Naive B cell (primary cell): ENCODE results near the gene CPZ. TPM values are rescaled to one million over a fixed set of nuclear protein-coding genes. Genes with fewer than 3 reads are reported as not detected.
"Not testable (repeated sequence)": the region's sequence is repeated elsewhere in the genome, so short reads cannot be mapped to it uniquely, and the experiment has no call there.

Experiments used
- ATAC-seq, 2 donors: fragments of 150-1000 bp; cut with Tn5 transposase; 2 replicates each; pipeline ENCODE4 v1.10.0; 2021; ENCODE audit warnings: low read depth in 2 of 2, mild to moderate bottlenecking in 2 of 2, moderate library complexity in 2 of 2
- DNase-seq: peaks from one replicate; pipeline ENCODE4 v3.0.0; 2022
- H3K27ac Mint-ChIP-seq, 6 donors: one replicate each; pipeline ENCODE4 v1.8.0; 2020 to 2022; ENCODE audit warnings: mild to moderate bottlenecking in 6 of 6, mixed read lengths in 6 of 6, moderate library complexity in 5 of 6, inconsistent platforms in 2 of 6
- H3K27me3 Mint-ChIP-seq, 3 donors: one replicate each; pipeline ENCODE4 v1.8.0; 2021 to 2022; ENCODE audit warnings: mixed read lengths in 3 of 3, mild to moderate bottlenecking in 1 of 3
- H3K36me3 Mint-ChIP-seq, 2 donors: one replicate each; pipeline ENCODE4 v1.8.0; 2020 to 2022; ENCODE audit warnings: mixed read lengths in 2 of 2, inconsistent platforms in 1 of 2, mild to moderate bottlenecking in 1 of 2
- H3K4me1 Mint-ChIP-seq, 3 donors: one replicate each; pipeline ENCODE4 v1.8.0; 2020 to 2022; ENCODE audit warnings: mixed read lengths in 3 of 3, inconsistent platforms in 1 of 3, mild to moderate bottlenecking in 1 of 3, moderate library complexity in 1 of 3
- H3K4me3 Mint-ChIP-seq, 8 donors: one replicate each; pipeline ENCODE4 v1.8.0; 2020 to 2022; ENCODE audit warnings: mild to moderate bottlenecking in 8 of 8, mixed read lengths in 8 of 8, moderate library complexity in 8 of 8, inconsistent platforms in 2 of 8
- H3K9me3 Mint-ChIP-seq, 7 donors: one replicate each; pipeline ENCODE4 v1.8.0; 2020 to 2022; ENCODE audit warnings: mixed read lengths in 7 of 7, mild to moderate bottlenecking in 5 of 7, inconsistent platforms in 2 of 7, moderate library complexity in 1 of 7
- polyA plus RNA-seq, 6 donors: library from polyadenylated mRNA; unstranded; fragments of 300-500 nt; fragmentation: Illumina TruSeq; gene quantifications; one replicate each; pipeline ENCODE4 v1.2.3, GENCODE V29; 2021; ENCODE audit warnings: low read depth in 6 of 6

Gene CPZ
- polyA plus RNA-seq, 6 donors from 2014 or later, result not detected

GRCh38 chr4:8617486-8618040 is 25.0 kb downstream of the CPZ start:
- H3K27ac Mint-ChIP-seq, result no peak overlapping the region
- no peaks in the 10 kb centered on the region for H3K9me3 Mint-ChIP-seq
- H3K36me3 Mint-ChIP-seq, result no peaks in the 10 kb centered on the region
- H3K4me3 Mint-ChIP-seq, result no peak overlapping the region
- H3K27me3 Mint-ChIP-seq, result no peaks in the 10 kb centered on the region
- DNase-seq, result no peak
- no peaks in the 10 kb centered on the region for H3K4me1 Mint-ChIP-seq
- ATAC-seq, result no peak

DNA sequence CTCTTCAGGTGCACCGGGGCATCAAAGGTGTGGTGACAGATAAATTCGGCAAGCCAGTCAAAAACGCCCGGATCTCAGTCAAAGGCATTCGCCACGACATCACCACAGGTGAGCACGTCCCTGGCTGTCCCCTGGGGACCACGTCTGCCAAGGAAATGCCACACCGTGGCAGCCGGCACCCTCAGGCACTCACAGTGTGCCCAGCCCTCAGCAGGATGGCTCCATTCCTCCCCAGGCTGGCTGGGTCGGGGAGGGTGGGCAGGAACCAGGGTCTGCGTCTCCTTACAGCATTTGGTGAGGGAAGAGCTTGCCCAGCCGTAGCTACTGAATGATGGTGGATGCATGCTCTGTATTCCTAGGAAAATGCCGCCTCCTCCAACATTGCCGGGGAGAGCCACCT is 25.9 kb downstream of the CPZ start:
- no peaks in the 10 kb centered on the region for H3K36me3 Mint-ChIP-seq
- H3K4me1 Mint-ChIP-seq, result no peaks in the 10 kb centered on the region
- no peaks in the 10 kb centered on the region for H3K9me3 Mint-ChIP-seq
- no peaks in the 10 kb centered on the region for H3K27me3 Mint-ChIP-seq
- no peak for ATAC-seq
- H3K27ac Mint-ChIP-seq, result no peak overlapping the region
- DNase-seq, result no peak
- no peak overlapping the region for H3K4me3 Mint-ChIP-seq

- Mint-ChIP-seq H3K4me3 (no peak overlapping the region), H3K27ac (no peak overlapping the region), H3K27me3 (no peaks in the 10 kb centered on the region), H3K36me3 (no peaks in the 10 kb centered on the region), H3K9me3 (no peaks in the 10 kb centered on the region), H3K4me1 (no peaks in the 10 kb centered on the region)
- DNase-seq, result no peak
- no peak for ATAC-seq
Observed at GRCh38 chr4:8618961-8619720, 26.6 kb downstream of the CPZ start.

DNA sequence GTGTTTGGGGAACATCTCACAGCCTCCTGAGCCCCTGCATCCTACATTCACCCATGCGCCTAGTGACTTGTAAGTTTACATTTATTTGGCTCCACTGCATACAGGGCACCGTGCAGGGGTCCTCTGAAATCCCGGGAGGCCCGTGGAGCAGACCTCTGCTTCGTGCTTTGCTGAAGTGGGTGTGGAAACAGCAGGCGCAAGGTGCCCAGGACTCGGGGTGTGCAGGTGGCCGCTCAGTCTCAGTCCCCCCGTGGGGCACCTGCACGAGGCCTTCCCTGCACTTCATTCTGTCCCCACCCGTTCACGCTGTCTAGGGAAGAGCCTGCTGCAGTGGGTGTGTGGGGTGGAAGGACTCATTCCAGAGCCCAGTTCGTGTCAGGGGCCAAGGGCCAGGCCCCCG is 28.6 kb downstream of the CPZ start:
- not testable (repeated sequence) for H3K9me3 Mint-ChIP-seq, ATAC-seq, H3K36me3 Mint-ChIP-seq, H3K4me1 Mint-ChIP-seq, H3K27me3 Mint-ChIP-seq, DNase-seq, H3K4me3 Mint-ChIP-seq, H3K27ac Mint-ChIP-seq

- H3K4me1 Mint-ChIP-seq, H3K36me3 Mint-ChIP-seq, ATAC-seq: not testable (repeated sequence)
Observed at GRCh38 chr4:8624601-8625272, 32.2 kb downstream of the CPZ start.

GRCh38 chr4:8630240-8630905 is 37.8 kb downstream of the CPZ start:
- H3K9me3 Mint-ChIP-seq, DNase-seq, H3K4me3 Mint-ChIP-seq, H3K27ac Mint-ChIP-seq, H3K4me1 Mint-ChIP-seq, H3K27me3 Mint-ChIP-seq, H3K36me3 Mint-ChIP-seq, ATAC-seq: not testable (repeated sequence)

More at GRCh38 chr4:8624601-8625272, 32.2 kb downstream of the CPZ start:
- not testable (repeated sequence) for H3K27me3 Mint-ChIP-seq, H3K9me3 Mint-ChIP-seq, DNase-seq, H3K27ac Mint-ChIP-seq, H3K4me3 Mint-ChIP-seq

- ATAC-seq, H3K4me1 Mint-ChIP-seq, DNase-seq: not testable (repeated sequence)
Observed at GRCh38 chr4:8631896-8632295, 39.3 kb downstream of the CPZ start.

DNA sequence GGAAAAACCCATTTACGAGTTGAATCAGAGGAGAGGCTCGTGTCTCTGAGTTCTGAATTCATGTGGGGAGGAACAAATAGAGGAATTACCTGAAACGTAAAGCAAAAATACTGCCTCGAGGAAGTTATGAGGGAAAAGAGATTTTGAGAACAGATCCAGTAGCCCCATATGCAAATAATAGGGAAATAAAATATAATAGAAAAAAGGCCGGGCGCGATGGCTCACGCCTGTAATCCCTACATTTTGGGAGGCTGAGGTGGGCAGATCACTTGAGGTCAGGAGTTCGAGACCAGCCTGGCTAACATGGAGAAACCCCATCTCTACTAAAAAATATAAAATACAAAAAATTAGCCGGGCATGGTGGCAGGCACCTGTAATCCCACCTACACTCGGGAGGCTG is 42.2 kb downstream of the CPZ start:
- H3K4me3 Mint-ChIP-seq, ATAC-seq, H3K4me1 Mint-ChIP-seq: not testable (repeated sequence)

More at GRCh38 chr4:8631896-8632295, 39.3 kb downstream of the CPZ start:
- not testable (repeated sequence) for H3K27ac Mint-ChIP-seq, H3K36me3 Mint-ChIP-seq, H3K9me3 Mint-ChIP-seq, H3K27me3 Mint-ChIP-seq, H3K4me3 Mint-ChIP-seq

DNA sequence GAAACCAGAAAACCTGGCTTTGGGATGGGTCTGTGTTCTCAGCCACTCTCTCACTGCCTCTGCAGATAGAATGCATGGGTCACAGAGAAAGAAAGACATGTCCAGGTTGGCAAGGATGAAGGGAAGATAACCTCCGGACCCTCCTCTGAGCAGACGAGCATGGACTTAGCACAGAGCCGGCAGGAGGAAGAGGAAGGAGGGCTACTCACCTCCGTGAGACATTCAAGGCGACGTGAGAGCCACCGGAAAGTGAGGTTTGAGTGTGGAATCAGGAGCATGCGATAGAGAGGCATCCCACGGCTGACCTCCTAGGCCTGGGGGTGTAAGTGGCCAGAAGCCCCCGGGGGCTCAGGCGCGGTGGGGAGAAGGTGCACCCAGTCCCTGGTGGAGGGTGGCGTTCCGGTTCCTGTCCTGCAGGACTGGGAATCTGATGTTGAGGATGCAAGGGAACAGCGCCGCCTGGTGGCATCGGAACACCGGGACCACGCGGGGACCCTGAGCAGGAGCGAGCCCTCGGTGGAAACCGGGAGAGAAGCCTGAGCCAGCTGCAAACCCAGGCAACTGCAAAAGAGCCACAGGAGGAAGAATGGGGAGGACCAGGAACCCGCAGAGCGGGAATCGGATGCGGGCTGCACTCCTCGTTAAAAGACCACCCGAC is 43.5 kb downstream of the CPZ start:
- H3K9me3 Mint-ChIP-seq, H3K4me3 Mint-ChIP-seq, ATAC-seq, H3K4me1 Mint-ChIP-seq, H3K27ac Mint-ChIP-seq, H3K36me3 Mint-ChIP-seq, DNase-seq, H3K27me3 Mint-ChIP-seq: not testable (repeated sequence)

More for the DNA sequence above, 42.2 kb downstream of the CPZ start:
- not testable (repeated sequence) for H3K27me3 Mint-ChIP-seq, DNase-seq, H3K9me3 Mint-ChIP-seq, H3K36me3 Mint-ChIP-seq, H3K27ac Mint-ChIP-seq

DNA sequence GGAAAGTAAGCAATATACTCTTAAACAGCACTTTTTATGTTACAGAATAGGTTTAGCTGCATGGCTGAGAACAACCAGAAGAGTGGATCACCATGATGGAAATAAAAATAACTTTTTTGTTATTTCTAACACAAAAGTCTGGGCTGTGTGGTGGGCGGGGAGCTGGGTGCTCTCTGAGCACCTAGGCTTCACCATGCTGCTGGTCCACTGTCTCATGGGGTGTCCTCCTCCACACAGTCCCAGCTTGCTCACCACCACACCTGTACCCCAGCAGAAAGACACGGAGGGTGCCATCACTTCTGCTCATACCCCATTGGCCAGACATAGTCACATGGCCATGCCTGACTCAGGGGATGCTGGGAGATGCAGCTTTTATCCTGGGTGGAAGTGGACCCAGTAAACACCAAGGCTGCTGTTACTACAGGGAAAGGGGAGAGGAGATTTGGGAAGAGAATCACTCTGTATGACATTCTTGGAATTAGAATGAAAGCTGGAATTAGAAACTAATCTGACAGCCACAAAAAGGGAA is 45.0 kb downstream of the CPZ start:
- peaks cover 0 to 3% (median 0%) of the 10 kb centered on the region in 7 donors for H3K9me3 Mint-ChIP-seq
- no peaks in the 10 kb centered on the region for H3K4me1 Mint-ChIP-seq
- peaks cover 0 to 7% (median 4%) of the 10 kb centered on the region in 3 donors for H3K27me3 Mint-ChIP-seq
- ATAC-seq, result no peak
- no peak overlapping the region for H3K4me3 Mint-ChIP-seq
- H3K27ac Mint-ChIP-seq, result no peak overlapping the region
- no peak for DNase-seq
- no peaks in the 10 kb centered on the region for H3K36me3 Mint-ChIP-seq

DNA sequence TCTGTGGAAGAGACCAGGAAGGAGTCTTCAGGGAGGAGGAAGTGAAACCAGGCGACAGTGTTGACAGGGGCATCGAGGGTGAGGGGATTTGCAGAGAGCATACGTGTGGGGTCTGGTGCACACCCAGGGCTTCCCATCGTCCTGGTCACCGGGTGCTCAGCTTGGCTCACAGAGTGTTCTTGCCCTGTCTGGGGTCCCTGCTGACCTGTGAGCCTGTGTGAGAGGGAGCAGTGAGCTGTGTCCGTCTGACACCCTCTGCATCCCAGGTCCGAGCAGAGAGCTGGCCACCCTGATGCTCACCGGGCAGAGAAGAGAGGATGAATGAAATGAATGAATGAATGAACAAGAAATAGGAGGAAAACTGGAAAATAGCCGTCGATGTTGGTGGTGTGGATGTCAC is 46.5 kb downstream of the CPZ start:
- Mint-ChIP-seq H3K4me3 (no peak overlapping the region), H3K27me3 (peaks cover 0 to 7% (median 4%) of the 10 kb centered on the region in 3 donors), H3K36me3 (no peaks in the 10 kb centered on the region), H3K4me1 (no peaks in the 10 kb centered on the region), H3K27ac (no peak overlapping the region), H3K9me3 (peaks cover 0 to 3% (median 0%) of the 10 kb centered on the region in 7 donors)
- no peak for ATAC-seq
- no peak for DNase-seq

GRCh38 chr4:8639777-8640720 is 47.5 kb downstream of the CPZ start:
- no peaks in the 10 kb centered on the region for H3K4me1 Mint-ChIP-seq
- H3K27ac Mint-ChIP-seq, result peak overlapping the region in 1 of 6 donors; percentile 43
- DNase-seq, result no peak
- H3K27me3 Mint-ChIP-seq, result peaks cover 0 to 7% (median 4%) of the 10 kb centered on the region in 3 donors
- peaks cover 0 to 3% (median 0%) of the 10 kb centered on the region in 7 donors for H3K9me3 Mint-ChIP-seq
- no peaks in the 10 kb centered on the region for H3K36me3 Mint-ChIP-seq
- no peak for ATAC-seq
- H3K4me3 Mint-ChIP-seq, result no peak overlapping the region
